NCI-H526 treated with DMSO at 0.1 percent for 48 hours (cell line): ENCODE results near the gene COL13A1.
A peak's percentile ranks its signal among the peaks of the same experiment; 100 is the strongest.

Experiments
- DNase-seq: peaks from one replicate; lab custom pipeline; 2025; lab: John Stamatoyannopoulos, UW

Gene COL13A1

DNA sequence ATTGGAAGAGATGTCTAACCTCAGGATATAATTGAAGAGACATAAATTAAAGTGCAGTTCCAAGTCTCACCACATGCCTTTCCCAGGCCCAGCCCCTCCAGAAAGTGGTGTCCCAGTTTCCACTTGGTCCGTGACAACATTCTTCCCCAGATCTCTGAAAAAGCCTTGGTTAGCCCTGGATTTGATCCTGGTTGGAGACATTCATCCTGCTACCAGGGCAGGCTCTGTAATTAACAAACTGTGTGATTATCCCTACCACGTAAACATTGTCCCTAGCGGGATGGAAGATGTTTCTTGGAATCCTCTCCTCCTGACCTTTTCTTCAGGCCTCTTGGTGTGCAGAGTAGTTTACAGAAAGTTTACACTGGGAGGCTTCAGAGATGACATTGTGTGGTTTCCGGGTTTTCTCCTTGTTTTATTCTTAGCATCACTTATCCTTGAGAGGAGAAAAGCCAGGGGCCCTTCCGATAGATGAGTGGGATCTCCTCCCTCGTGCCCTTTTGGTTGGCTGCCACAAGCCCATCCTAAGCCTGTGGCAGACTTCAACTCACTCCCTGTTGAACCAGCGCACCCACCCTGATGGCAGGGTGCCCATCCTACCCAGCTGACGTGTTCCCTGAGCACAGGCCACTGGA, 83.8 kb downstream of the COL13A1 start:
- no peak for DNase-seq

DNA sequence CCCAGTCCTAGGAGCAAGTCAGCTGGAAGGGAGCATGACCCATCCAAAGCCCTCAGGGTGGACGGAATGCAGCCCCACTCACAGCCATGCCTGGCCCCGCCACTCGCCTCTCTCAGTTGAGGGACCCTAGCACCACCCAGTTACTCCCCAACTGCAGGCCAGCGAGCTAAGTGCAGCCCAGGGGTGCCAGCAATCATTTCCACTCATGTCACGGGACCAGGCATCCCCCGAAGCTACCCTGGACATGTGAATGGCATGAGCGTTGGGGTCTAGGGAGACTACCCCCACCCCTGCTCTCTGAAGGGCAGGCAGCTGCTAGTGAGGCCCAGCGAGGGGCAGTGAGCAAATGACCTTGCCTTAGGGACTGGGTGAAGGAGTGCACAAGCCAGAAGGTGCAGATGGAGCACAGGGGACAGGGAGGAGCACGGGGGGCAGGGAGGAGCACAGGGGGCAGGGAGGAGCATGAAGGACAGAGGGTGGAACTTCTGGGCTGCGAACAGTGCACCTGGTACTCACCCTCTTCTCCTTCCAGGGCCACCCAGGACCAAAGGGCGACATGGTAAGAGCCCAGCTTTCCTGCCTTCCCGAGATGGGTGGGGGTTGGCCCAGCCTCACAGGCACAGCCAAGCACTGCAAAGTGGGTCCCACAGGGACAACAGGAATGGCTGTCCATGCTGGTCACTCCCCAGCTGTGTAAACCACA, 87.3 kb downstream of the COL13A1 start:
- no peak for DNase-seq

DNA sequence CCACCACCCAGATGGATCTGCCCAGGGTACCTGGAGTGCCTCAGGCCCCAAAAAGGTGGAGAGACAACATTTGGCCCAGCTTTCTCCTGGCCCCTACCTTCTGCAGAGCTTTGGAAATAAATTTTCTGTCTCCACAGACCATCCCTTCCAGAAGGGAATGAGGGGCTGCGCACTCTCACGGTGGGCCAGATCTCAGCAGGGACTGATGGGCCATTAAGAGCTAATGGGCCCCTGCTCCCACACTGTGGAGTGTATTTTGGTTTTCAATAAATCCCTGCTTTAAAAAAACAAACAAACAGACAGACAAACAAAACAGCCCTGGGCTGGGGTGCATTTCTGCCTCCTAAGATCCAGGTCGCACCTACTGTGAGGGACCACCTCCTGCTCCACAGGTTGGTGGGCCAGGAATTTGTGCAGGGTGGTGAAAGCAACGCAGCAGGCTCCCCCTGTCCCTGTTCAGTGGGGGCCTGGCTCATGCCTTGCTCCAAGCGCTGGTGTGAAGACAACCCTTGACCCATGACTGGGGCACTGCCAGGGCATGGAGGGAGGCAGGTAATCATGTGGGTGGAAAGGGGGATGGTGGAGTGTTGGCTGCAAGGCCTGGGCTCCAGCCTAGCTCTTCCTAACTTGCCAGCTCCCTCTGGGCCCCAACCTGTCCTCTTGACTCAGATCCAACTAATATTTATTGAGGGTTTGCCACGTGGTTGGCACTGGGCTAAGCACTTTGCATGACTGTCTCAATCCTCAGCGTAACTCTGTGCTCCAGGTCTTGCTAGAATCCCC, 88.5 kb downstream of the COL13A1 start:
- no peak for DNase-seq

DNA sequence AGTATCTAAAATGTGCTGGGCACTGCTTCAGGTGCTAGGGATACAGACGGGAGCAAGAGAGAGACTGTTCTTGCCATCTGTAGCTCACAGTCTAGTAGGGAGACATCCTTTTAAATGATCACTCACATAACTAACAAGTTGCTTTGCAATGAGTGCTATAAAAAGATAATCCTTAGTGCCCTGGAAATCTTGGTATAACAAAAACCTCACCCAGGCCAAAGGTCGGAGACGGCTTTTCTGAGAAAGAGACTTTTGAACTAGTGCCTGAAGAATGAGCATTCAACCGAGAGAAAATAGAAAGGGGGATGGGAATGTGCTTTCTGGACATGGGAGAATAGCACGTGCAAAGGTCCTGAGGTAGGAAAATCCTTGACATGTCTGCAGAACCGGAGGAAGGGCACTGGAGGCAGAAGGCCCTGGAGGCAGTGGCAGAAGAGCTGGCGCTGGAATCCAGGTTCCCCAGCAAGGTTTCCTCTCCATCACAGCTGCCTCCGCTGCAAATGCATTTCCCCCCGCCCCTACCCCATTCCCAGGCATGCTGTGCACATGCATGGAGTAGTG, 89.4 kb downstream of the COL13A1 start:
- DNase-seq: no peak

GRCh38 chr10:69892406-69892805, 90.7 kb downstream of the COL13A1 start:
- DNase-seq: no peak

DNA sequence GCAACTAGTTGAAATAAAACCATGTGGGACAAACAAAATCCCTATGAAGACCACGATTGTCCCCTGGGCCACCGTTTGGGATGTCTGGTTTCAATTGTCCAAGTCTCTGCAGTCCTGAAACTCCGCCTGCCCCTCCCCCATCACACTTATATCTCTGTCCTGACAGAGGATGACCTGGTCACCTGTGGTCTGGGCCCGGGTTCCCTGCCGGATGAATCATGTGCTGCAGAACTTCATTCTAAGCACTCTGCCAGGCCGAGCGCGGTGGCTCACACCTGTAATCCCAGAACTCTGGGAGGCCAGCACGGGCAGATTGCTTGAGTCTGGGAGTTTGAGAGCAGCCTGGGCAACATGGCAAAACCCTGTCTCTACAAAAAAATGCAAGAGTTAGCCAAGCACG, 91.1 kb downstream of the COL13A1 start:
- DNase-seq: no peak

GRCh38 chr10:69893271-69893900, 91.7 kb downstream of the COL13A1 start:
- DNase-seq: no peak

- peak; percentile 31 for DNase-seq
These were observed 92.5 kb downstream of the COL13A1 start for GRCh38 chr10:69894156-69894555.

GRCh38 chr10:69895759-69896158, 94.1 kb downstream of the COL13A1 start:
- no peak for DNase-seq

DNA sequence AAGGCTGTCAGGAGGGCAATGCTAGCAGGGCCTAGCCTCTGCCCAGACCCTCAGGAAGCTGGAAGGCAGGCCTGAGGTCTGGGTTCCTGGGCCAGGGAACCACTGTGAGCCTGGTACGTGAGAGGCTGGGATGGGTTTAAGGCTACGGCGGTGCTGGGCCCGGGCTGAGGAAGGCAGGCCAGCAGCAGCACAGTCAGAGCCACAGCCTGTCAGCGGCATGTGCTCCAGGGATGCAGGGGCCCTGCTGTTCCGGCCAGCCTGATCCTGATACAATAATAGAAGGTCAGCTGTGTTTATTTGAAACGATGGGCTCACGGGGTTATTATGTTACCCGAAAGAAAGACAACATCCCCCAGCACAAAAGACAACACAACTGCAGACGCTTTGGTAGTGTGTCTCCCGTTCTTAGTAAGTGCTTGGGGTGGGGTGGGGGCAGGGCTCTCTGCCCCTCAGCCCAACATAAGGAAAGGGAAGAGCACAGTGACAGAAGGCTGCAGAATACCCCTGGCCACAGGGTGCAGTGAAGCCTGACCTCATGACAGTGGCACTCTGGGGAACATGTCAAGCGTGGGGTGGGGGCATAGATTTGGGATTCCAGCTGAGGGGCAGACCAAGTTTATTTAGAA, 95.0 kb downstream of the COL13A1 start:
- no peak for DNase-seq

- no peak for DNase-seq
These were observed 95.7 kb downstream of the COL13A1 start for GRCh38 chr10:69897432-69897831.

GRCh38 chr10:69897999-69898398, 96.3 kb downstream of the COL13A1 start:
- no peak for DNase-seq

DNA sequence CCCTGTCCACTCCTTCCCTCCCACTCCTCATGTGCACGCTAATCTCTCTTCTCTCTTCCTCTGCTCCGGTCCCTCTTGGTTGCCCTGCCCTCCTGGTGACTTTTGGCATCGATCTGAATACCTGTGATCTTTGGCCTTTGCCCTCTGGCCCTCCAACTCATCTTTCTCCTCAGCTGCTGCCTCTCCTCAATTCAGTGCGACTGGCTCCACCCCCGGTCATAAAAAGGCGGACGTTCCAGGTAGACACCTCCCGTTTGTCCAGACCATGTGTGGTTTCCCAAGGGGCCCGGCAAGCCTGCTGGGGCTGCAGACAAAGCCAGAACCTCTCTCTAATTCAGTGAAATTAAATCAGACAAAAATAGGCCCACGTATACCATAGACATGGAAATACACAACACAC, 96.8 kb downstream of the COL13A1 start:
- no peak for DNase-seq

- no peak for DNase-seq
These were observed 97.2 kb downstream of the COL13A1 start for GRCh38 chr10:69898941-69899340.

DNA sequence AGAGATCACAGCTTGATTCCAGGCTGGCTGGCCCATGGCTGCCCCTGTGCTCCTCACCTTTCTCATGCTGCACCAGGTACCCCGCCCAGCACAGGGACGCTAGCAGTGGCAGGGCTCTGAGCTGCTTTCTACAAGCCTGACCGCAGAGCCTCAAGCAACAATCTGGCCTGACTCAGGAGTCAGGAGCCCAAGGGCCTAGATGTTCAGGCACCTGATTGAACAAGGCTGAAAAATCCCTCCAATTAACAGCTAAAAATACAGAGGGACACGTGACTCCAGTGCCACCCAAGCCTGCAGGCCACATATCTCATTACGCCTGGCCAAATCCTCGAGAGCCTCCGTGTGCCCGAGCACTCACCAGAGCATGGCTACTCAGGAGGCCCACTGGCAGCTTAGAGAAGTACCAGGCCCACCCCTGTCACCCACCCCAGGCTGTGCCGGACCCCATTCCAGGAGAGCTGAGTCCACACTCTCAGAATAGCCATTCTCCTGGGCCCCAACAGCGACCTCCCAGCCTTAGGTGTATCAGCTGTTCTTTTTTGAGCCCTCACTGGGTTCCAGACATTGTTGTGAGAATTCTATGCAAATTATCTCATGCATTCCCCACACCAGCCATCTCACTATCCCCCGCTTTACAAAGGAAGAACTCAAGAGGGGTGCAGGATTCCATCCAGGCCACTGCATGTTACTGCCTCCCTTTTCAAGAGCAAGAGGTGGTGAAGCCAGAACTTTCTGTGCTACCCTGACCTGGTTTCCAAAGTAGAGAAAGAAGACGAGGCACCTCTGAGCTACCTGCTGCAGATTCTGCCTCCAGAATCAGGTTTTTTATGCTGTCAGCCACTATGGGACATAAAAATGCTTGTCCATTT, 98.3 kb downstream of the COL13A1 start:
- DNase-seq: no peak

GRCh38 chr10:69901022-69901421, 99.3 kb downstream of the COL13A1 start:
- no peak for DNase-seq

GRCh38 chr10:69901628-69902505, 100.2 kb downstream of the COL13A1 start:
- DNase-seq: no peak

DNA sequence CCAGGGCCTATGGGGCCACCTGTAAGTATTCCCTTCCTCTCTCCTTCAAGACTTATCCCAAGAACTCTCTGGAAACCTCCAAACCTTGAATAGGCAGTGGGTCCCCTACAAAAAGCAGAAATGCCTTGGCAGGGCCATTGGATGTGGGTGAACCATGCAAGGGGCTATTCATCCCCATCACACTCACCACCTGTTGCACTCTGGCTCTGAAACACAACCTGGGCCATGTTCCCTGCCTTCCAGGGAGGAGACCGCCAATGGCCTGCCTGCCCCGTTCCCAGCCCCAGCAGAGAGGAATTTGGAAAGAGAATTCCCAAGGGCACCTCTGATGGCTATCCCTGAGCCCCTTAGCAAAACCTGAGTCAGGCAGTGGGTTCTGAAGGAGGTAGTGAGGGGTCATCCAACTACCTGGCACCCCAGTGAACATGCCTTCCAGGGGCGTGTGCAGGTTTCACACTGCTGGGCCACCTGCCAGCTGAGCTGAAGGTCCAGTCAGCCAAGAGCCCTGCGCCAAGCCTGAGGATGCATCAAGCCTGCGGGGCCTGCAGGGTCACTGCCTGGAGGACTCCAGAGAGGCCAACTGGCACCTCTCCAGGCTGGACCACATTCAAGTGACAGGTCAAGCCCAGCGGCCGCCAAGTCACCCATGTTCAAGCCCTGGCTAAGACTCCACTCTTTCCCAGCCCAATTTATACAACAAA, 101.3 kb downstream of the COL13A1 start:
- no peak for DNase-seq

- no peak for DNase-seq
These were observed 102.8 kb downstream of the COL13A1 start for GRCh38 chr10:69904533-69904932.
